Medulla oblongata (tissue), 1 donor: Measurements from ENCODE around the gene SLC25A18.
"Not testable (repeated sequence)": the region's sequence is repeated elsewhere in the genome, so short reads cannot be mapped to it uniquely, and the experiment has no call there.

Source experiments
- DNase-seq: peaks from one replicate; pipeline ENCODE4 v3.0.0-alpha.2; 2015; ENCODE audit errors: extremely low spot score

The SLC25A18 gene

GRCh38 chr22:17562906-17563870 is at the start of gene SLC25A18:
SLC25A18 (plus strand) TSS chr22:17563498; CDS start chr22:17579945, 16,447 bp downstream.
- DNase-seq, result peak; percentile 88

- no peak for DNase-seq
Observed at GRCh38 chr22:17513612-17514011, 49.7 kb upstream of the SLC25A18 start.

GRCh38 chr22:17514084-17514483 is 49.2 kb upstream of the SLC25A18 start:
- DNase-seq, result no peak

- no peak for DNase-seq
Observed at GRCh38 chr22:17518406-17518805, 44.9 kb upstream of the SLC25A18 start.

- not testable (repeated sequence) for DNase-seq
Observed at GRCh38 chr22:17521971-17522370, 41.3 kb upstream of the SLC25A18 start.

GRCh38 chr22:17523925-17524324 is 39.4 kb upstream of the SLC25A18 start:
- DNase-seq, result no peak

- peak; percentile 80 for DNase-seq
Observed at GRCh38 chr22:17536269-17536668, 27.0 kb upstream of the SLC25A18 start.

- DNase-seq, result no peak
Observed at GRCh38 chr22:17537155-17537554, 26.1 kb upstream of the SLC25A18 start.

- no peak for DNase-seq
Observed at GRCh38 chr22:17540481-17540880, 22.8 kb upstream of the SLC25A18 start.

GRCh38 chr22:17541476-17541875 is 21.8 kb upstream of the SLC25A18 start:
- DNase-seq, result no peak

GRCh38 chr22:17542452-17542851 is 20.8 kb upstream of the SLC25A18 start:
- no peak for DNase-seq

GRCh38 chr22:17548010-17548755 is 15.1 kb upstream of the SLC25A18 start:
- DNase-seq, result no peak

- DNase-seq, result no peak
Observed at GRCh38 chr22:17548756-17549035, 14.6 kb upstream of the SLC25A18 start.

- DNase-seq, result no peak
Observed at GRCh38 chr22:17549183-17549582, 14.1 kb upstream of the SLC25A18 start.

GRCh38 chr22:17549655-17550054 is 13.6 kb upstream of the SLC25A18 start:
- no peak for DNase-seq

- DNase-seq, result no peak
Observed at GRCh38 chr22:17552737-17553136, 10.6 kb upstream of the SLC25A18 start.

GRCh38 chr22:17554814-17555213 is 8.5 kb upstream of the SLC25A18 start:
- DNase-seq, result no peak

GRCh38 chr22:17559188-17559587 is 4.1 kb upstream of the SLC25A18 start:
- DNase-seq, result no peak

- peak; percentile 82 for DNase-seq
Observed at GRCh38 chr22:17563936-17564391, 666 bp downstream of the SLC25A18 start.

- DNase-seq, result not testable (repeated sequence)
Observed at GRCh38 chr22:17566016-17566687, 2.9 kb downstream of the SLC25A18 start.

- DNase-seq, result no peak
Observed at GRCh38 chr22:17566776-17567175, 3.5 kb downstream of the SLC25A18 start.

- DNase-seq, result peak; percentile 79
Observed at GRCh38 chr22:17569971-17570511, 6.7 kb downstream of the SLC25A18 start.
